Measurements from ENCODE around the gene ZFYVE27.

DNA sequence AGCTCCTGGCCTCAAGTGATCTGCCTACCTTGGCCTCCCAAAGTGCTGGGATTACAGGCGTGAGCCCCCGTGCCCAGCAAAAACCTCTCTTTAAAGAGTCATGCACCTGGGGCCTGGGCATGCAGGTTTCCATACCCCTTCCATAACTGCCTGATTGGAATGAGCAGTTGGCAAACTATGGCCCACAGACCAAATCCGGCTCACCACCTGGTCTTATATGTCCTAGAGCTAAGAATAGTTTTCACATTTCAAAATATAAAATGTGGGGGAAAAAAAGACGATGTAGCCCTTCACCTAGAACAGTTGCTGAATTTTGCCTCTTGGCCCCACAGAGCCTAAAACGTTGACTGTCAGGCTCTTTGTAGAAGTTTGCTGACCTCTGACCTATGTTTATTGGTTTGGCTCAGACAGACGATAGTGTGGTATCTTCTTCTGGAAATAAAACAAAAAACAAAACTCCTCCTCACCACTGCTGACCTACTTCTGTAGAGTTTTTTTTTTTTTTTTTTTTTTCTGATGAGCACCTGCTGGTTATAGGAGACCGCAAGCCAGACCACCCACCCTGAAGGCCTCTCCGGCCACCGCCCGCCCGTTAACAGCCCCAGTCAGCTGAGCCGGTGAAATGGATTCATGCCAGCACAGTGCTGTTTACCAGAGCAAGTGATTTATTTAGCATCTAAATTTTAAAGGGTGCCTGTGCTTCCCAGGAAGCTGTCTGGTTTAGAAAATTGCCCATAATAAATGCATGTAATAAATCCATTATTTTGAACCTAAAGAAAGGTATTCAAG lies 68.4 kb downstream of the ZFYVE27 start:
- no peak for TF ChIP-seq POLR2AphosphoS5 (IDR thresholded peaks at IDR 0.05)
- TF ChIP-seq, protein P1, sequence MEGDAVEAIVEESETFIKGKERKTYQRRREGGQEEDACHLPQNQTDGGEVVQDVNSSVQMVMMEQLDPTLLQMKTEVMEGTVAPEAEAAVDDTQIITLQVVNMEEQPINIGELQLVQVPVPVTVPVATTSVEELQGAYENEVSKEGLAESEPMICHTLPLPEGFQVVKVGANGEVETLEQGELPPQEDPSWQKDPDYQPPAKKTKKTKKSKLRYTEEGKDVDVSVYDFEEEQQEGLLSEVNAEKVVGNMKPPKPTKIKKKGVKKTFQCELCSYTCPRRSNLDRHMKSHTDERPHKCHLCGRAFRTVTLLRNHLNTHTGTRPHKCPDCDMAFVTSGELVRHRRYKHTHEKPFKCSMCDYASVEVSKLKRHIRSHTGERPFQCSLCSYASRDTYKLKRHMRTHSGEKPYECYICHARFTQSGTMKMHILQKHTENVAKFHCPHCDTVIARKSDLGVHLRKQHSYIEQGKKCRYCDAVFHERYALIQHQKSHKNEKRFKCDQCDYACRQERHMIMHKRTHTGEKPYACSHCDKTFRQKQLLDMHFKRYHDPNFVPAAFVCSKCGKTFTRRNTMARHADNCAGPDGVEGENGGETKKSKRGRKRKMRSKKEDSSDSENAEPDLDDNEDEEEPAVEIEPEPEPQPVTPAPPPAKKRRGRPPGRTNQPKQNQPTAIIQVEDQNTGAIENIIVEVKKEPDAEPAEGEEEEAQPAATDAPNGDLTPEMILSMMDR (IDR thresholded peaks at IDR 0.05): no peak
- TF ChIP-seq POLR2A (IDR thresholded peaks at IDR 0.05): no peak
- TF ChIP-seq EP300 (IDR thresholded peaks at IDR 0.05): no peak
